Bronchial epithelial cell (primary cell): ENCODE measurements around the gene AFAP1L2. TPM values are rescaled to one million over a fixed set of nuclear protein-coding genes. Genes with fewer than 3 reads are reported as not detected.
A peak's percentile ranks its signal among the peaks of the same experiment; 100 is the strongest.

Experiments used
- DNase-seq: peaks from one replicate; pipeline ENCODE4 v3.0.0-alpha.2; 2010; ENCODE audit warnings: low read depth
- FAIRE-seq: peaks from 2 replicates; lab custom pipeline; 2011; peaks lifted over from hg19 to GRCh38; lab: Jason Lieb, UNC
- H3K27me3 ChIP-seq: 2 replicates; pipeline ENCODE4 v1.5.1; 2011; ENCODE audit warnings: low read length; ENCODE audit not compliant: control insufficient read depth, insufficient read depth
- H3K36me3 ChIP-seq: 2 replicates; pipeline ENCODE4 v1.5.1; 2011; ENCODE audit warnings: low read length; ENCODE audit not compliant: control insufficient read depth, insufficient read depth
- H3K4me3 ChIP-seq: 2 replicates; pipeline ENCODE4 v1.5.1; 2011; ENCODE audit warnings: mild to moderate bottlenecking, low read depth, low read length, control low read depth
- CTCF ChIP-seq: IDR thresholded peaks from 2 replicates; pipeline ENCODE4 v1.5.1; 2011; ENCODE audit warnings: mild to moderate bottlenecking, moderate library complexity, low read length, control low read depth, inconsistent platforms; ENCODE audit not compliant: insufficient read depth, severe bottlenecking
- total RNA-seq: library from RNA; depleted of rRNA; stranded (reverse); fragments of >200 nt; gene quantifications from 2 replicates; pipeline ENCODE4 v1.2.1, GENCODE V29; 2014

Gene AFAP1L2
- total RNA-seq, 1 donor from 2014 or later, result 6.8 TPM

GRCh38 chr10:114328441-114328812 lies 75.9 kb downstream of the AFAP1L2 start:
- Histone ChIP-seq H3K27me3 (no peaks in the 10 kb centered on the region), H3K4me3 (no peak overlapping the region), H3K36me3 (no peaks in the 10 kb centered on the region)
- TF ChIP-seq CTCF, result no peak
- no peak for DNase-seq
- no peak for FAIRE-seq

GRCh38 chr10:114327537-114328440 lies 76.5 kb downstream of the AFAP1L2 start:
- DNase-seq (no peak), FAIRE-seq (no peak)
- TF ChIP-seq CTCF, result no peak
- no peaks in the 10 kb centered on the region for H3K36me3 ChIP-seq
- no peak overlapping the region for H3K4me3 ChIP-seq
- no peaks in the 10 kb centered on the region for H3K27me3 ChIP-seq

- no peaks in the 10 kb centered on the region for H3K36me3 ChIP-seq
- DNase-seq, result peak; percentile 27
- TF ChIP-seq CTCF, result no peak
- FAIRE-seq, result no peak
- H3K4me3 ChIP-seq, result no peak overlapping the region
- no peaks in the 10 kb centered on the region for H3K27me3 ChIP-seq
Observed at GRCh38 chr10:114326795-114327194, 77.5 kb downstream of the AFAP1L2 start.

- Histone ChIP-seq H3K36me3 (no peaks in the 10 kb centered on the region), H3K27me3 (no peaks in the 10 kb centered on the region), H3K4me3 (no peak overlapping the region)
- peak; percentile 63 for DNase-seq
- no peak for TF ChIP-seq CTCF
- peak; percentile 18 for FAIRE-seq
Observed at GRCh38 chr10:114323023-114323422, 81.3 kb downstream of the AFAP1L2 start.

GRCh38 chr10:114322344-114322743 lies 82.0 kb downstream of the AFAP1L2 start:
- no peak for TF ChIP-seq CTCF
- Histone ChIP-seq H3K27me3 (no peaks in the 10 kb centered on the region), H3K36me3 (no peaks in the 10 kb centered on the region), H3K4me3 (no peak overlapping the region)
- DNase-seq (peak; percentile 87), FAIRE-seq (peak; percentile 13)
